NCI-H2029 (cell line): Measurements from ENCODE around the gene HSPG2.
"Not testable (repeated sequence)": the region's sequence is repeated elsewhere in the genome, so short reads cannot be mapped to it uniquely, and the experiment has no call there.

ENCODE experiments used
- DNase-seq: peaks from one replicate; lab custom pipeline; 2025; lab: John Stamatoyannopoulos, UW

Gene HSPG2

DNA sequence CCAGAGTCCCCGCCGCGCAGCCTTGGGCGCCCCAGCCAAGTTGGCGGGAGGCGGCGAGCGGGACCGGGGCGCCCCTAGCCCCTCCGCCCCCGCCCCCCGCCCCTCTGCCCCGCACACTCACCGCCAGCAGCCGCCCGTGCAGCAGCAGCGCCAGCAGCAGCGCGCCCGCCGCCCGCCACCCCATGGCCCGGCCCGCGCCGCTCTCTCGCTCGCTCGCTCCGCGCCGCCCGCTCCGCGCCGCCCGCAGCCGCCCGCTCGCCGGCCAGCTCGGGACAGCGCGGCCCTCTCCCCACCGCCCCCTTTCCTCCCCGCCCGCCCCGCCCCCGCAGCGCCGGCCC lies at the start of gene HSPG2:
TSS of gene HSPG2 (minus strand) at position 277 of the 338 bp plus-strand sequence. CDS start at position 184, 93 bp downstream.
- DNase-seq: no peak

DNA sequence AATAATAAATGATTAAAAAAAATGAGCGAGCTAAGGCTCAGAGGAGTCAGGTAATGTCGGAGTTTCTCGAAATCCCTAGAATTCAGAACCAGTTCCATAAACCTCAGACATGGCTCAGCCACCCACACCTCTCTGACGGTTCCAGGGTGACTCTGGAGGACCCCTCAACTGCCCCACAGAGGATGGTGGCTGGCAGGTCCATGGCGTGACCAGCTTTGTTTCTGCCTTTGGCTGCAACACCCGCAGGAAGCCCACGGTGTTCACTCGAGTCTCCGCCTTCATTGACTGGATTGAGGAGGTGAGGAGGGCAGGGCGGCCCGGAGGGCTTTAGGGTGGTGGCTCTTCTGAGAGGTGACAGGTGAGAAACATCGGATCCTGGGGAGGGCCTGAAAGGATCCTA lies 49.3 kb upstream of the HSPG2 start:
- DNase-seq: not testable (repeated sequence)

DNA sequence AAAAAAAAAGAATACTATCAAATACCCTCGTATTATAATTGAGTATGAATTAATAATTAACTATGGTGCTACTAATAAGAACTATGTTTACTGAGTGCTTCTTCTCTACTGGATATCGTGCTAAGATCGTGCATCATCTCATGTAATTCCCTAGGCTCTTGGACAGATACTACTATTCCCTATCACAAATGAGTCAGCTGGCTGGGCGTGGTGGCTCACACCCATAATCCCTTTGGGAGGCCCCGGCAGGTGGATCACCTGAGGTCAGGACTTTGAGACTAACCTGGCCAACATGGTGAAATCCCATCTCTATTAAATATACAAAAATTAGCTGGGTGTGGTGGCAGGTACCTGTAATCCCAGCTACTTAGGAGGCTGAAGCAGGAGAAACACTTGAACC lies 48.8 kb upstream of the HSPG2 start:
- not testable (repeated sequence) for DNase-seq

DNA sequence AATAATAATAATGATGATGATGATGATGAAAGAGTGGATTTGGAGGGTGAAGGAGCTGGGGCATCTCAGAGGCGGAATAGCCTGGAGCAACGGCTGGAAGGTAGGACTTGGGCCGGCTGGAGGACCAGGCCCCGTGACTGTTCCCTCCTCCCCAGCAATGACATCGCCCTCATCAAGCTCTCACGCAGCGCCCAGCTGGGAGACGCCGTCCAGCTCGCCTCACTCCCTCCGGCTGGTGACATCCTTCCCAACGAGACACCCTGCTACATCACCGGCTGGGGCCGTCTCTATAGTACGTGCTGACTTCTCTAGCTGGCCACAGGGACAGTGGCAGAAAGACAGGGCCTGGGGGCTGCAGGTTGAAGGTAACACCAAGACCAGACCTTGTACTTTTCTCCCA lies 46.4 kb upstream of the HSPG2 start:
- DNase-seq: not testable (repeated sequence)

DNA sequence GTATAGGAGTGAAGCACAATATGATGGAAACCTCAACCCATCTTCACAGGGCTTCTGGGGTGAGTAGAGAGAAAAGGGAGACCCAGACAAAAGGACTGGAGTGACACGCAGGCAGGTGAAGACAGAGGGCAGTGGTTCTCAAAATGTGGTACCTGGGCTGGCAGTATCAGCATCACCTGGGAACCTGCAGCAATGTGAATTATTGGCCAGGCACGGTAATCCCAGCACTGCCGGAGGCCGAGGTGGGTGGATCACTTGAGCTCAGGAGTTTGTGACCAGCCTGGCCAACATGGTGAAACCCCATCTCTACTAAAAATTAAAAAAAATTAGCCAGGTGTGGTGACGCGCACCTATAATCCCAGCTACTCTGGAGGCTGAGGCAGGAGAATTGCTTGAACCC lies 45.0 kb upstream of the HSPG2 start:
- not testable (repeated sequence) for DNase-seq

DNA sequence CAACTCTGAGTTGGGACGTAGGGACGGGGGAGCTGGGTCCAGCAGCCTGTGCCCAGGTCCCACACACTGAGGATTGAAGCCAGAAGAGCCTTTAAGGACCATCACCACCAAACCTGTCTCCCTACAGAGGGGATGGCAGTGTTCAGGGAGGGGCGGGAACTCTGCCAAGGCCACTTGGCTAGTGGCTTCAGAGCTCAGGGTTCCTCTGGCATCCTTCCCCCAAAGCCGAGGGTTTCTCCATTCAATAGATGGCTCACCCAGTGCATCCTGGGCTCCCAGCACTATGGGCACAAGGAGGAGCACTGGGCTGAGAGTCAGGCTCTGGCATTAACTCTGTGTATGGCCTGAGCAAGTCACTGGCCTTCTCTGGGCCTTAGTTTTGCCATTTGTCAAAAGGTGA lies 44.1 kb upstream of the HSPG2 start:
- DNase-seq: not testable (repeated sequence)

DNA sequence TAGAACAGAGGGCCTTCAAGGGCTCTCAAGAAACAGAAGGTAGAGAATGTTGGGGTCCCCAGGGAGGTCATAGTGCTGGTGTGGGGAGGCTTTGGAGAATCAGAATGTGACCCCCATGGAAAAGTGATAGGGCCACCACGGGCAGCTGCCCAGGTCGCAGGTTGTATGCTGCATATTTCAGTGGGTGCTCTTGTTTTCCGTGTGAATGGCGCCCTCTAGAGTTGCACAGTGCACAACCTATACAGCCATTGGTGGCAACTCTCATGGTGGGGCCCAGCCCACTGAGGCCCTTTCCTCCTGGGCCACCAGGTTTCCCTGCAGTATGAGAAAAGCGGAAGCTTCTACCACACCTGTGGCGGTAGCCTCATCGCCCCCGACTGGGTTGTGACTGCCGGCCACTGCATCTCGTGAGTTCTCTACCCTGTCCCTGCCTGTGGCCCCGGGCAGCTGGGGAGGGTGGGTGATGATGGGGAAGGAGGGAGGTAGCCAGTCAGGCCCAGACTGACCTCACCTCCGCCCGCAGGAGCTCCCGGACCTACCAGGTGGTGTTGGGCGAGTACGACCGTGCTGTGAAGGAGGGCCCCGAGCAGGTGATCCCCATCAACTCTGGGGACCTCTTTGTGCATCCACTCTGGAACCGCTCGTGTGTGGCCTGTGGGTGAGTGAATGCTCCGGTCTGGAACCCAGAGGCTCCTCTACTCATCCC lies 43.6 kb upstream of the HSPG2 start:
- DNase-seq: not testable (repeated sequence)

DNA sequence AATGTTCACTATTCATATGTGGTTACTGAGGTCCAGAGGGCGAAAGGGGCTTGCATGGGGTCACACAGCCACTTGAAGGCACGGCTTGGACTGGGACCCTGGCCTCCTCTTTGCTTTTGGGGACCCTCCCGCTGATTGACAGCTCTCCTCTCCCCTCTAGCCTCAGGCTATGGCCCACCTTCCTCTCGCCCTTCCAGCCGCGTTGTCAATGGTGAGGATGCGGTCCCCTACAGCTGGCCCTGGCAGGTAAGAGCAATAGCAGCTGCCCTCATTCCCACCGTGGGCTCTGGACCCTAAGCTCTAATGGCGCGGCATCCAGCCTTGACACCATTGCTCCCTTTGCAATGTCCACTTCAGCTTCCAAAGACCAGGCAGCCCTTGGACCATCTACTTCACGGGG lies 41.1 kb upstream of the HSPG2 start:
- not testable (repeated sequence) for DNase-seq

DNA sequence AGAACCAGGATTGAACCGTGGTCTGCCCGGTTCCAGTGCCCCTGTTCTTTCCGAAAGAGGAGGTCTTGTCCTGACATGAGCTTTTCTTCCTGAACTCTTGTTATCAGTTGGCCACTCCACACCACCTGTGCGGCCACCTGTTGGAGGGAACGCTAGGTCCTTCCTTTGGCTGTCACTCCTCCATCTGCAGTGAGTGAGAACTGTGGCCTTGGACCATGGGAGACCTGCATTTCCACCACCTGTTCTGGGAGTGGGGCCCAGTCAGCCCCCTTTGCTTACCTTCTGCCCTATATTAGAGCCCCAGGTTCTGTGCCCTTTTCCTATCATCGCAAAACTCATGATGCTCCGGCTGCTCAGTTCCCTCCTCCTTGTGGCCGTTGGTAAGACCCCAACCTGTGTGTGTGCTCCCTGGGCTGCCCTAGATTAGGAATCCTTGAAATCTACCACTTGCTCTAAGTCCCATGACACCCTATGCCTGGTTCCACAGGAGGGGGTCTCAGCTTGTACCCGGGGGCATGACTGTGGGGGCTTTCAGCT lies 39.7 kb upstream of the HSPG2 start, which contains the start of gene CELA3B:
TSS of gene CELA3B (plus strand) at position 320 of the 537 bp plus-strand sequence. CDS start at position 338, 18 bp downstream.
- not testable (repeated sequence) for DNase-seq

DNA sequence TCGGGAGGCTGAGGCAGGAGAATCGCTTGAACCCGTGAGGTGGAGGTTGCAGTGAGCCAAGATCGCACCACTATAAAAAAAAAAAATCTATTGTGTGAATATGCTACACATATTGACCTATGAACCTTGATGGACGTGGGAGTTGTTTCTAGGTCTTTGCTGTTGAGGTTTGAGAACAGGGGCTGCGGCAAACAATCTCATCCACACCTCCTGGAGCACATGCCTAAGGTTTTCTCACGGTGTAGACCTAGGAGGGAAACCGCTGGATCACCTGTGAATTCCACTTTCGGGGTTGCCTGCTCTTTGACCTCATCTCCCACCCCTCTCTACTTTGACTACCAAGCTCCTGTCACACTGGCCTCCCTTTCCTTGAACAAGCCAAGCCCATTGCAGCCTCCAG lies 38.2 kb upstream of the HSPG2 start:
- not testable (repeated sequence) for DNase-seq

DNA sequence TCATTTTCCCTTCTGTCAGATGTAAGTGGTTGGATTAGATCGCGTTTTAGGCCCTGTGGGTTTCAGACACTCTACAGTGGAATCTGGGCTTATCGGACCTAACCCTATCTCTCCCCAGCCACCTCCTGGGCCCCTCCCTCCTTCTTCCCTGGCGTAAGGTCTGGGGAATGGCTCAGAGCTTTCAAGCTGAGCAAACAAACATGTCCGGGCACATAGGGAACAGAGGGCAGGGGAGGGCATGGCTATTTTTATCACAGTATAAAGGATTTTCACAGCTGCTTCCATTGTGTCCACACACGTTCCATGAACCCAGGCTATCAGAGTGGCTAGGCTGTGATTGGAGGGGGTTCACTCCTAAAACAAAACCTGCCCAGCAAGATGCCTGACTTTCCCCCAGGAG lies 37.6 kb upstream of the HSPG2 start:
- not testable (repeated sequence) for DNase-seq

DNA sequence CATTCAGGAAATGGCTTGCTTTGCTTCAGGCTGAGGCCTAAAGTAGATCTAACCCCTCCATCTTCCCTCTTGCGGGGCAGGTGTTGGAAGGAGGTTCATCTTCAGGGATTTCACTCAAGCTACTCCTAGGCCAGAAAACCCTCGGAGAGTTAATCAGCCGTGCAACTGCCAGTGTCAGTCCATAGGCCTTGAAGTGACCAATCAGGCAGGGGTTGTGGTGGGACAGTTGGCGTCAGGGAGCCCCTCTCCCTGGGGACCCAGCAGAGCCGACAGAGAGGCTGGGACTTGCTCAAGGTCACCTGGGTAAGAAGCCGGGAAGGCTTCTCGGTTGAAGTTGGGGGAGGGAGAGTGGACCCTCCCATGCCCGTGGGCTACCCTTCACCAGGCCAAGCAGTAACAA lies 36.8 kb upstream of the HSPG2 start:
- DNase-seq: not testable (repeated sequence)

DNA sequence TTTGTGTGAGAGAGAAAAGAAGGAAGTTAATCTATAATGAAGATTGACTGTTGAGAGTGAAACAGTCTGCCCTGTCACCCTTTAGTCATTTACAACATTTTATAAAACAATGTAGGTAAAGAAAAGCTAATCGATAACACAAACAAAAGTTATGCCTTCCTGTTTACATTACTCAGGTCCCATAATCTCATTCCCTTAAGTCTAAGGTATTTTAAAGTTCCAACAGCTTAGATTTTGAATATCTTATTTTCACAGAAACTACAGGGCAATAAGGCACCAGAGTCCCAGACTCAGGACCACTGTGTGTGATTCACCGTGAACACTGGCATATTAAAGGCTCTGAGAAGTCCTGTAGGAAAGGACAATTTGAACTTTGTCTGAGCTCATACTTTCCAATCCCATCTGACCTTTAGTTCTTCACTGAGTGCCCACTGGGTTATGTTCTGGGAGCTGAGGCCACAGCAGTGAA lies 35.9 kb upstream of the HSPG2 start:
- DNase-seq: not testable (repeated sequence)

DNA sequence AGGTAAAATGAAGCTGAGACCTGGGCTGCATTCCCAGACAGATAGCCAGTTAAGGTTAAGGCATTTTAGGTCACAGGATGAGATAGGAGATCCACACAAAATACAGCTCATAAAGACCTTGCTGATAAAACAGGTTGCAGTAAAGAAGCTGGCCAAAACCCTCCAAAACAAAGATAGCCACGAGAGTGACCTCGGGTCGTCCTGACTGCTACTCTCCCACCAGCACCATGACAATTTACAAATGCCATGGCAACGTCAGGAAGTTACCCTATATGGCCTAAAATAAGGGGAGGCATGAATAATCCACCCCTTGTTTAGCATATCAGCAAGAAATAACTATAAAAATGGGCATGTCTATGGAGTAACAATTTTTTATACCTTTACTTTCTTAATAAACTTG lies 33.4 kb upstream of the HSPG2 start:
- DNase-seq: not testable (repeated sequence)

DNA sequence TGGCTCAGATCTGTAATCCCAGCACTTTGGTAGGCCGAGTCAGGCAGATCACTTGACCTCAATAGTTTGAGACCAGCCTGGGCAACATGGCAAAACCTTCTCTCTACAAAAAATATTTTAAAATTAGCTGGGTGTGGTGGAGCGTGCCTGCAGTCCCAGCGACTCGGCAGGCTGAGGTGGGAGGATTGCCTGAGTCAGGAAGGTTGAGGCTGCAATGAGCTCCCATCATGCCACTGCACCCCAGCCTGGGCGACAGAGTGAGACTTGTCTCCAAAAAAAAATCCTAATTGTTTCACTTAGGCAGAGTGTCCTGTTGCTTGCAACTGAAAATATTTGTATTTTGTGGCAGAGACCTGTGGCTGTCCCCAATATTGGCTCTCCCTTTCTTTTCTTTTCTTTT lies 32.0 kb upstream of the HSPG2 start:
- not testable (repeated sequence) for DNase-seq

DNA sequence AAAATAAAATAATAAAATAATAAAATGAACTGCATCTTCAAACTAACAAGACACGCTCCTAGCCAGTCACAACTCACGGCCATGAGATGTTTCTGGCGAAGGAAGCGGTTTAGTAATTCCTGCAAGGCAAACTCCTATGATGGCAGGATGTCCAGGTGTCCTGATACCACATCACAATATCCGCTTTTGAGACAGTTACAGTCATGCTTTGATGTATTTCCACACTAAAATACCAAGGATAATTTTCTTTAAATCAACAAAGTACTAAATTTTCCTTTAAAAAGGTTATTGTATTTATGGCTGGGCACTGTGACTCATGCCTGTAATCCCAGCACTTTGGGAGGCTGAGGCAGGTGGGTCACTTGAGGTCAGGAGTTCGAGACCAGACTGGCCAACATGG lies 30.1 kb upstream of the HSPG2 start:
- DNase-seq: not testable (repeated sequence)

DNA sequence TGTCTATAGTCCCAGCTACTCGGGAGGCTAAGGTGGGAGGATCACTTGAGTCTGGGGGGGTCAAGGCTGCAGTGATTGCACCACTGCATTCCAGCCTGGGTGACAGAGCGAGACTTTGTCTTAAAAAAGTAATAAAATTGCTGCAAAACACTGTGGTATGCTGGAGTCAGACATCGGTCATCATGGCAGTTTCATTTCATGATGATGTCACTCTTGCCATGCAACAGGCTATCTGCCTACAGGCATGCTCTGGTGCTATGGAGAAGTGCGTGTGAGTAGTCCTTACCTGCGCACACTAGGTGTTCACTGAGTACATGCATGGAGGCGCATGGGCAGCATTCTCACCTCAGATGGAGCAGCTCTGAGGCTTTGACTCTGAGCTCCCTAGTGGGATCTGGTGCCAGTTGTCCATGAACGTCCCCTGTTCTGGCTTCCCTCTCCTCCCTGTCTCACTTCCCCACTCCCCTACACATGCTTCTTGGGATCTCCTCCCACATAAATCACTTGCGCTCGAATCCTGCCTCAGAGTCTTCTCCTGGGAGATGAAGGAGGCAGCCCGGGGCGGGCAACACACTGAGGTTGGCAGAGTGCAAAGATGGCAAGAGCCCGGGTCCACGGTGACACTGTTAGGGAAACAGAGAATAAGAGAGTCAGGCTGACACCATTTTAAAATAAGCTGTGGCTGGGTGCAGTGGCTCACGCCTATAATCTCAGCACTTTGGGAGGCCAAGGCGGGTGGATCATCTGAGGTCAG lies 29.3 kb upstream of the HSPG2 start:
- DNase-seq: no peak

DNA sequence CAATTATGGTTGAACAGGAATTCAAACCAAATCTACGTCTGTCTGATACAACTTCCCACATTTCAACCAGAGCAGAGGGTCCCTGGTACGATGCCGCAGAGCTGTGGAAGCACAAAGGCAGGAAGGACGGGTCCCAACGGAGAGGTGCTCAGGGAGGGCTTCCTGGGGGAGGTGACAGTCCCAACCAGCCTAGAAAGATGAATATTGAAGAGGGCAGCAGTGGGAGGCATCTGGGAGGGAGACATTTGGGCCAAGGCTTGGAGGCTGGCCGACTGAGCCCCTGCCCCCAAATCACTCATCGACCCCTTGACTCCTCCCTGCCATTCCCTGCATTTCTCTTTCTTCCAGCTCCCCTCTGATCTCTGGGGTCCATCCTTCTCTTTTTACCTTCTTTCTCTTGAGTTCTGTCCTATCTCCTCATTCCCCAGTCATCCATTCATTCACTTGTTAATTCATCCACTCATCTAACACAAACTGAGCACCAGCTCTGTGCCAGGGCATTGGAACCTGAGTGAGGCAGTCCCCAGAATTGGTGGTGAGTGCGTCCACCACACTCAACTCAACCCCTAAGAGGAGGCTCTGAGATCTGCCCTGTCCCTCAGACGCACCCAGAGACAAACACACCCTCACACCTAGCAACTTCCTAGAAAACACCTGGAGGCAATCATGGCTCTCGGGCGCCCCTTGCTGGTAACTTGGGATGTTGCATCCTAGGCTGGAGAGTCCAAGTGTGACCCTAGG lies 26.5 kb upstream of the HSPG2 start:
- peak; percentile 23 for DNase-seq

DNA sequence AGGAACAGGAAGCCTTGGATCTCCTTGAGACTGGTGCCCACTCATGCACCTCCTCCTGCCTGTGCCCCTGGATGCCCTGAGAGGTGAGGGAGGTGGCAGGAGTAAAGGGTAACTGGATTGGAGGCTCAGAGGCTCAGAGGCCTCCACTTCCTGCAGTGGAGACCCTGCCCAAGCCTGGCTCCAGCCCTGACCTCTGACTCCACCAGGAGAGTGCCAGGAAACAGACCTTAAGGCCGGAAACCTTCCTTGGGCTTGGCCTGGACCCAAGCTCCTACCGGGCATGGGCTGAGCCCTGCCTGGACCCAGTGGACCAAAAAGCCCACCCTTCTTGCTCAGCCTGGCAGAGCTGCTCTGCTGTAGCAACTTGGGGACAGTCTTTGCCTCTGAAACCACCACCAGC lies 24.7 kb upstream of the HSPG2 start:
- no peak for DNase-seq

DNA sequence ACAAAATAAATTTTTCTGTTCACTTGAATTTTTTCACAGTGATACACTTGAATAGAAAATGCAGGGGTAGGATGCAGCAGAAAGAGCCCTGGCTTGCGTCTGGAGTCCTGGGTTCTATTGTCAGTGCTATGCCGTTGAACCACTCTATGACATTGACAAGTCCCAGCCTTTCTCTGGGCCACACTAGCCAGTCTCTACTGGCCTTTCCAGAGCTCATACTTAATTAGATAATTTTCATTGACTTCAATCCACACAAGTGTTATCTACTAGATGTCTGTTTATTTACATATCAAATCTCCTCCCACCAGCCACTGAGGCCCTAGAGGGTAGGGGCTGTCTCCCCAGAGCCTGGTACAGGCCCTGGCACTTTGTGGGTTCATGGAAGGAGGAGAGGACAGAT lies 24.2 kb upstream of the HSPG2 start:
- no peak for DNase-seq

DNA sequence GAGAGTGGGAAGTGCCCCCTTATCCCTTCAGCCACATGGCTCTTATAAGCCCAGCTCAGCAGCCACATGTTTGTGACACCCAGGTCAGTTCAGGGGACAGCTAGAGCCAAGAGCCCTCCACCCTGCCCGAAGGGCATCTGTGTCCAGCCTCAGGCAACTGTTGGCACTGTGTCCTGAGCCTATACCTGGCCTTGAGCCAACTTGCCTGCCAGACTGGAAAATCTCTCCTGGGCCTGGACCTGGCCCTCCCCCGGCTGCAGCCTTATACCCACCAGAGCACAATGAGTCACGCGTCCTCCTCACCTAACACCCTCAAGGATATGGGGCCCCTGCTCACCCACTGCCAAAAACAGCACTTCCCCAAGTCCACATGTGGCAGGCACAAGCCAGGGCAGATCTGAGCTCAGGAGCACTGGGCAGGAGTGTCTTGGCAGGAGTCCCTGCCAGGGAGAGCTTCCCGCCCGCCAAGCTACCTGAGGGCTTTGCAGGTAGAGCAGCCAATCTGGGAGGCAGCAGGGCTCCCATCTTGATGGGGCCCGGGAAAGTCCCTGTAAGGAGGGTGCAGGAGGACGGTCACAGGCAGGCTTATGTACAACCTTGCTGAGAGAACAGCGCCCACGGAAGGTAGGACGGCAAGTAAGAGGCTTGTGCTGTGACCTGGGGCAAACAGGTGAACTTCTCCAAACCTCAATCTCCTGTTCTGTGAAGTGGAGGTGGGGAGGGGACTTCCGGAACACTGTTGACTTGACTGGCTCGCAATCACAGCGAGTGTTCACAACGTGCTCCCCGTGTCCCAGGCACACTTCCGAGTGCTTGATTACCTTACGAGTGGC lies 19.8 kb upstream of the HSPG2 start:
- DNase-seq: peak; percentile 76
